MM.1S (cell line): ENCODE measurements around the gene ADRM1.

ENCODE experiments used
- DNase-seq: peaks from one replicate; pipeline ENCODE4 v3.0.0-alpha.2; 2015
- H2AFZ ChIP-seq: fragments of 300-600 bp; sonication (generic); 2 replicates; pipeline ENCODE4 v1.6.0; 2016; ENCODE audit warnings: antibody characterized with exemption, low read length
- H3F3A ChIP-seq: fragments of 300-600 bp; sonication (generic); 2 replicates; pipeline ENCODE4 v1.6.1; 2016; ENCODE audit warnings: mild to moderate bottlenecking, antibody characterized with exemption, low read length, moderate library complexity, mixed read lengths; ENCODE audit not compliant: insufficient read depth
- H3K27ac ChIP-seq: fragments of 300-600 bp; sonication (generic); 2 replicates; pipeline ENCODE4 v1.5.1; 2016; ENCODE audit warnings: mild to moderate bottlenecking, low read length
- H3K27me3 ChIP-seq: fragments of 300-600 bp; sonication (generic); replicated peaks from 2 replicates; pipeline ENCODE4 v1.6.0; 2016; ENCODE audit warnings: low read length; ENCODE audit not compliant: insufficient read depth
- H3K36me3 ChIP-seq: fragments of 300-600 bp; sonication (generic); replicated peaks from 2 replicates; pipeline ENCODE4 v1.6.1; 2016; ENCODE audit warnings: mild to moderate bottlenecking, low read length, mixed read lengths; ENCODE audit not compliant: insufficient read depth
- H3K4me1 ChIP-seq: fragments of 300-600 bp; sonication (generic); 2 replicates; pipeline ENCODE4 v1.6.1; 2016; ENCODE audit warnings: low read length, mixed read lengths
- H3K4me2 ChIP-seq: fragments of 300-600 bp; sonication (generic); 2 replicates; pipeline ENCODE4 v1.6.0; 2016; ENCODE audit warnings: low read depth, low read length
- H3K4me3 ChIP-seq: fragments of 300-600 bp; sonication (generic); 2 replicates; pipeline ENCODE4 v1.5.1; 2016; ENCODE audit warnings: low read length, mixed read lengths
- H3K79me2 ChIP-seq: fragments of 300-600 bp; sonication (generic); 2 replicates; pipeline ENCODE4 v1.6.1; 2016; ENCODE audit warnings: mixed run types, low read length, mixed read lengths
- H3K9ac ChIP-seq: fragments of 300-600 bp; sonication (generic); 2 replicates; pipeline ENCODE4 v1.6.1; 2016; ENCODE audit warnings: low read length, mixed read lengths
- H3K9me2 ChIP-seq: fragments of 300-600 bp; sonication (generic); replicated peaks from 2 replicates; pipeline ENCODE4 v1.6.1; 2016; ENCODE audit warnings: mild to moderate bottlenecking, low read length, mixed read lengths; ENCODE audit not compliant: insufficient read depth
- H3K9me3 ChIP-seq: fragments of 300-600 bp; sonication (generic); replicated peaks from 2 replicates; pipeline ENCODE4 v1.6.1; 2016; ENCODE audit warnings: mild to moderate bottlenecking, low read length, mixed read lengths; ENCODE audit not compliant: insufficient read depth
- H4K20me1 ChIP-seq: fragments of 300-600 bp; sonication (generic); 2 replicates; pipeline ENCODE4 v1.6.1; 2016; ENCODE audit warnings: mild to moderate bottlenecking, low read length, moderate library complexity, mixed read lengths; ENCODE audit not compliant: insufficient read depth
- CTCF ChIP-seq: fragments of 300-600 bp; sonication (generic); IDR thresholded peaks from 2 replicates; pipeline ENCODE4 v1.5.1; 2016; ENCODE audit warnings: antibody characterized with exemption, low read length, mixed read lengths
- EZH2 ChIP-seq: fragments of 300-600 bp; sonication (generic); optimal IDR thresholded peaks from 2 replicates; pipeline ENCODE3; 2017; ENCODE audit warnings: low read depth, mild to moderate bottlenecking, antibody characterized with exemption, low read length, mixed read lengths
- EZH2phosphoT487 ChIP-seq: fragments of 300-600 bp; sonication (generic); IDR thresholded peaks from 2 replicates; pipeline ENCODE4 v1.6.1; 2018; ENCODE audit warnings: antibody characterized with exemption, low read length

Gene ADRM1

DNA sequence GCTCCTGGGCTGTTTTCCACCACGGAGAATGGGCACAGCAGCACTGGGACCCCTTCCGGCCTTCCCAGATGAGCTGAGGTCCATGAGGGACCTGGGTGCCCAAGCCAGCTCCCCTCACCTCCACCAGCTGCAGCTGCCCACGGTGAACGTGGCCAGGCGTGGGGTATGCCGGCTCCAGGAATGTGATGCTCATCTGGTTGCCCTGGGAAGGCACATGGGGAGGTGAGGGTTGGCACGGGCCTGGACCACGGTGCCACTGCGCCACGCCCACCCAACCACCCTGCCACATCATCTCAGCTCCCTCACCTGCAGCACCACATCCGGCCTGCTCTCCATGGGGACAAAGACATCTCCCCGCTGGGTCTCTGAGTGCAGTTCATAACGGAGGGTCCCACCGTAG lies 23.8 kb downstream of the ADRM1 start:
- Histone ChIP-seq H3K9me2 (no peaks in the 10 kb centered on the region), H3K79me2 (no peaks in the 10 kb centered on the region), H3K4me3 (no peak overlapping the region), H3K4me1 (no peaks in the 10 kb centered on the region), H2AFZ (no peak overlapping the region), H3F3A (no peaks in the 10 kb centered on the region), H3K9ac (no peak overlapping the region), H3K36me3 (no peaks in the 10 kb centered on the region; the same call in 1 of the 2 replicates), H3K27ac (no peak overlapping the region), H4K20me1 (no peaks in the 10 kb centered on the region), H3K4me2 (no peak overlapping the region), H3K27me3 (no peaks in the 10 kb centered on the region), H3K9me3 (no peaks in the 10 kb centered on the region)
- DNase-seq = no peak
- TF ChIP-seq EZH2 (no peak), CTCF (no peak), EZH2phosphoT487 (no peak)

- no peak overlapping the region for H3K4me3 ChIP-seq
- H3K27ac ChIP-seq = no peak overlapping the region
- H4K20me1 ChIP-seq = no peaks in the 10 kb centered on the region
- H3K4me1 ChIP-seq = no peaks in the 10 kb centered on the region
- H3K9me2 ChIP-seq = no peaks in the 10 kb centered on the region
- H3K36me3 ChIP-seq = no peaks in the 10 kb centered on the region; the same call in 1 of the 2 replicates
- no peaks in the 10 kb centered on the region for H3K9me3 ChIP-seq
- no peaks in the 10 kb centered on the region for H3K79me2 ChIP-seq
- no peak overlapping the region for H3K4me2 ChIP-seq
- no peak overlapping the region for H2AFZ ChIP-seq
- TF ChIP-seq EZH2 = no peak
- no peak for TF ChIP-seq CTCF
- TF ChIP-seq EZH2phosphoT487 = no peak
- DNase-seq = no peak
- H3F3A ChIP-seq = no peaks in the 10 kb centered on the region
- H3K27me3 ChIP-seq = no peaks in the 10 kb centered on the region
- H3K9ac ChIP-seq = no peak overlapping the region
These were observed 24.3 kb downstream of the ADRM1 start for GRCh38 chr20:62326959-62327725.

DNA sequence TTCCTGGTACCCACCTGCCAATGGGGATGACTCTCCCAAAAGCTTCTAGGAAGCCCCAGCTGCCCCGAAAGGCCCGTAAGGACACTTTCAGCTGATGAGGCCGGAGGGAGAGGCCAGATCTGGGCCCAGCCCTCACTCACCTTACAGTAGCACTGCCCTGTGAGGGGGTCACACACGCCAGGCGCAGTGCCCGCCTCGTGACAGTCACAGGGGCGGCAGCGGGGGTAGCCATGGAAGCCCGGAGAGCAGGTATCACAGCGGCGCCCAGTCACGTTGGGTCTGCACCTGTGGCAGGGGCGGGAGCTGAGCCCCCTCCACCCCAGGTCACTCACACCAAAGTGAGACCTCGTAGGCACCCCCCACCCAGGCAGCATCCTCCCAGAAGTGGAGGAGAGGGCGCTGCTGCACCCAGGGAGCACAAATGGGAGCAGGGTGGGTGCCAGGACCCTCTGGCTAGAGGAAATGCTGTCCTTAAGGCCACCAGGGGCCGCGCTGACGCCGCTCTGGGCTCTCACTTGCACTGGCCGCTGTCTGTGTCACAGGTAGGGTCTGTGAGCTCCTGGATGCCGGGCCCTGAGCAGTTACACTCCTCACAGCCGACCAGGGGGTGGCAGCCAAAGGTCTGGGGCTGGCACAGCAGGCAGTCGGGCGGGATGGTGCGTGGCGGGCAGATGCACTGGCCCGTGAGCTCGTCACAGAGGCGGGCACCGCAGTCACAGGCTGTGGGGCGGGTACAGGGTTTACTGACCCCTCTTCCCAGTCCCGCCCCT lies 25.1 kb downstream of the ADRM1 start:
- no peaks in the 10 kb centered on the region for H4K20me1 ChIP-seq
- no peak overlapping the region for H3K4me2 ChIP-seq
- no peak overlapping the region for H3K4me3 ChIP-seq
- H3K36me3 ChIP-seq = no peaks in the 10 kb centered on the region; the same call in 1 of the 2 replicates
- TF ChIP-seq CTCF (no peak), EZH2 (no peak), EZH2phosphoT487 (no peak)
- no peak overlapping the region for H3K27ac ChIP-seq
- H3K9me3 ChIP-seq = no peaks in the 10 kb centered on the region
- no peaks in the 10 kb centered on the region for H3F3A ChIP-seq
- no peaks in the 10 kb centered on the region for H3K9me2 ChIP-seq
- no peaks in the 10 kb centered on the region for H3K27me3 ChIP-seq
- no peak for DNase-seq
- H3K79me2 ChIP-seq = no peaks in the 10 kb centered on the region
- H3K4me1 ChIP-seq = no peaks in the 10 kb centered on the region
- no peak overlapping the region for H3K9ac ChIP-seq
- H2AFZ ChIP-seq = no peak overlapping the region
